NCI-H2196 (cell line): Measurements from ENCODE around the gene KLRG1.
A peak's percentile ranks its signal among the peaks of the same experiment; 100 is the strongest.

Source experiments
- DNase-seq: peaks from one replicate; lab custom pipeline; 2025; ENCODE audit not compliant: unreplicated experiment; lab: John Stamatoyannopoulos, UW

Gene KLRG1

DNA sequence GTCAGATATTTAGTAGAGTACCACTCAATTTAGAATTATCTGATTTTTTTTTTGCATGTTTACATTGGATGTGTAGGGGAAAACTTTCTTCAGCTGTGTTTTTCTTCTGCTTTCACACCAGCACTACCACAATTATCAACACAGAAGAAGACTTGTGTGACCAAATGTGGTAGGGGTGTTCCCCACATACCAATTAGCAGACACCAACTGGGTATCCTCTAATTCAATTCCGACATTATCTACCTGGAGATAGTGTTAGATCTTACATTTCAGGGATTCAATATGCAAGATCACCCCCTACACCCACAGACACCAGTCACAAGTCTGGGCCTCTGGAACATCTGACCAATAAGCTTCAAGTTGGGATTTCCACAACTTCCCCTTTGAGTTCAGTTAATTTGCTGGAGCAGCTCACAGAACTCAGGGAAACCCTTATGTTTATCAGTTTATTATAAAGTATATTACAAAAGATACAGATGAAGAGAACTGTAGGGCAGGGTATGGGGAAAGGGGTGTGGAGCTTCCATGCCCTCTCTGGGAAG, 4.1 kb upstream of the KLRG1 start:
- DNase-seq = no peak

DNA sequence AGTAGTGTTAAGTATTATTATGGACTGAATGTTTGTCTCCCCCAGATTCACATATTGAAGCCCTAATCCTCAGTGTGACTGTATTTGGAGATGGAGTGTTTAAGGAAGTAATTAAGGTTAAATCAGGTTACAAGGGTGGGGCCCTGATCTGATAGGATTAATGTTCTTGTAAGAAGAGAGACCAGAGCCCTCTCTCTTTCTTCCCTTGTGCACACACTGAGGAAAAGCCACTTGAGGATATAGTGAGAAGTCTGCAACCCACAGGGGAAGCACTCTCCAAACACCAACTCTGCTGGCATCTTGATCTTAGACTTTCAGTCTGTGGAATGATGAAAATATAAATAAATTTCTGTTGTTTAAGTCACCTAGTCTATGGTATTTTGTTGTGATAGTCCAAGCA, 2.2 kb upstream of the KLRG1 start:
- no peak for DNase-seq

DNA sequence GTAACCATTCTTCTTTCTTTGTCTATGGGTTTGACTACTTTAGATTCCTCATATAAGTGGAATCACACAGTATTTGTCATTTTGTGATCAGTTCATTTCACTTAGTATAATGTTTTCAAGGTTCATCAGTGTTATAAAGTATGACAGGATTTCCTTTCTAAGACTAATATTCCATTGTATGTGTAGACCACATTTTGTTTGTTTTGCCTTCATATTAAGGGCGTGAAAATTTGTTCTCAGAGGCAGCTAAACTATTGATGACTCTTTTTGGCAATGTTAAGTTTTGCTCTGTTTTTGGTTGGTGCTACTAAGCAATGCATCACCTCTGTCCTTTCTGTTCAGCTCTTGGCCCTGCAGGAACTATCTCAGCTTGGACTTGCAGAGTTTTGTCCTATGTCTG, 1.7 kb upstream of the KLRG1 start:
- DNase-seq = no peak

DNA sequence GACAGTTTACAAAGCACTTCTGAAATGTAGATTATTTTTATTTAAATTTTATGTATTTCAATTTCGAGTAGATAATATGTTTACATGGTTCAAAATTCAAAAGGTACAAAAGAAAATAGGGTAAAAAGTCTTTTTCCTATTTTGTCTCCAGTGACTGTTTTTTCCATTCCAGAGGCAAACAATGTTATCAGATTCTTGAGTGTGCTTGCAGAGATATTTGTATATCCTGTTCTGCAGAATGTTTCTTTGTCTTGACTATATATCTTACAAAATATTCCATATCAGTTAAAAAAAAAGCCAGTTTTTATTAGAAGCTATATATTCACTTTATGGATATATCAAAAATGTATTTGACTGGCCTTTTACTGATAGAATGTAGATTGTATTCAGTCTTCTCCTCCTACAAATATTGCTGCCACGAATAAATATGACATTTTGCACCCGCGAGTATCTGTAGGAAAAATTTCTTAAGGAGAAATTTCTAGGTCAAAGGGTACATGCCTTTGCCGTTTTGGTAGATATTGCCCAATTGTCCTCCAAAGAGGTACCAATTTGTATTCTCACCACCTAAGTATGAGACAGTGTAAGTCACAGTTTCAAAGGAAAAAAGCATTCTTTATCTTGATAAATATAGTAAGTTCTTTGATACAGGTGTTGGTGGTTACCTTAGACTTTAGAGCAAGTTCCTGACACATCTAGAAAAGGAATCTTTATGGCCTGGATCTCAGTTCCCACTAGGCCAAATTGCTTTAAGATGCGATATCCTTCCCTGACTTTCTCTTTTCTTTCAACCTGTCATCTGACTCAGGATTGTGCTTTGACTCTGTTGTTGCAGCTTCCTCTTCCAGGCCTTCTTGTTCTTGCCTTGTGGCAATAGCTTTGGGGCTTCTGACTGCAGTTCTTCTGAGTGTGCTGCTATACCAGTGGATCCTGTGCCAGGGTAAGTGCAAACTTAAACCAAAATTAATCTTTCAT, 2.3 kb downstream of the KLRG1 start:
- DNase-seq = no peak

DNA sequence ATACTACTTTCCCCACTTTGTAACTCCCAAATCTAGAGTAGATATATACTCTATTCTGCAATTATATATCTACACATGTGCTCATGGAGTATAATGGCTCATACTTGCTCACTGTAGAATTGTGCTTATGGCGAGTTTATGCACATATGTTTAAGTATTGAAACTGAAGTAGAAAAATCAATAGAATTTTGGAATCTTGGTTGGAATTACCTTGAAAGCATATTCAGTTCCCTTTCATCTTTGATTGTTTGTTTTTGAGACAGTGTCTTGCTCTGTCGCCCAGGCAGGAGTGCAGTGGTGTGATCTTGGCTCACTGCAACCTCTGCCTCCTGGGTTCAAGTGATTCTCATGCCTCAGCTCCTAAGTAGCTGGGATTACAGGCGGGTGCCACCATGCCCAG, 4.5 kb downstream of the KLRG1 start:
- no peak for DNase-seq

DNA sequence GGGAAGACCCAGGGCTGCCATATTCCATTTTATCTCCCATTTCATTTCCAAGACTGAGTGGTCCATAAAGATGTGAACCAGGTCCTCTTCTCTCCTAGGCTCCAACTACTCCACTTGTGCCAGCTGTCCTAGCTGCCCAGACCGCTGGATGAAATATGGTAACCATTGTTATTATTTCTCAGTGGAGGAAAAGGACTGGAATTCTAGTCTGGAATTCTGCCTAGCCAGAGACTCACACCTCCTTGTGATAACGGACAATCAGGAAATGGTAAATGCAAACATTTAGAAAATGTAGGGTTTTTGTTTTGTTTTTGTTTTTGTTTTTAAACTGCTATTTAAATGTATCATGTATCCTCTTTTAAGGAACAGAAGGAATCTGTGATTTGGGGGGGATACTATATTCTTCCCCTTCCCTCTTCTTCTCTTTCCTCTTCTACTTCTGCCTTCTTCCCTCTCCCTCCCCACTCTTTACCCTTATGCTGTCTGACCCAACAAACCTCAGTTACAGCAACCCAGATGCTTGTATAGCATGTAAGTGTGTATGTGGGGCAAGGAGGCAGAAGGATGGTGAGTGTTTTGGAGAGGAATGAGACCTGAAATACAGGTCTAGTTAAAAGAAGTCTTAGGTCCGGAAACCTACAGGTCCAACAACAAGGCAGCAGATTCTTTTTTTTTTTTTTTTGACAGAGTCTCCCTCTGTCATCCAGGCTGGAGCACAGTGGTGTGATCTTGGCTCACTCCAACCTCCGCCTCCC, 5.9 kb downstream of the KLRG1 start:
- DNase-seq = no peak

DNA sequence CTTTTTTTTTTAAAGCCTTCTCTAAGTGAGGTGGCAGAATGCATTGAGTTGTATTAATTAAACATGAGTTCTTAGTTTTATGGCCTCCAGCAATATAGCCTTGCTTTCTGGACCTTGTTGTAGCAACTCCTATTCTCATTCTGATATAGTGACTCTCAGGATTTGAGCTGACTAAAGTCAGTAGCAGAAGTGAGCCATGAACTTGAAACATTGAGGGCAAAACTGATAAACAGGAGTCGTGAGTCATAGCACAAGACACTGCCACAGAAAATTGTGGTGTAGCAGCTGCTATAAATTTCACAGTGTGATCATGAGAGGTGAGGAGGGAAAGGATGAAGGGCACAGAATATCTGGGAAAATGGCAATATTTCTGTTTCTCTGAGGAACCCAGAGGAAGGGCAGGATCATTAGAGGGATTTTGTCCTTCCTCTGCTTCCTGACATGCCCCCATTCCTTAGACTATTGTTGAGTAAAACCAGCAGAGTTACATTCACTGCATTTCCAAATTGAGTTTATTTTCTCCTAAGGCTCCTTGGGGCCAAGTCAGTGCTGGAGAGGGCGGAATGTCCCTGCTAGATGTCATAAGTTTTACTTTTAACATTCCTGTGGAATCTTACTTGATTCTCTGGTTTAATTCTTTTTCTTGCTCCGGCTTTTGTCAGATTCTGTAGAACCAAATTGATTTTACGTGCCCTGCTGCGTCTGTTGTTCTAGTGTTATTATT, 7.5 kb downstream of the KLRG1 start:
- no peak for DNase-seq

DNA sequence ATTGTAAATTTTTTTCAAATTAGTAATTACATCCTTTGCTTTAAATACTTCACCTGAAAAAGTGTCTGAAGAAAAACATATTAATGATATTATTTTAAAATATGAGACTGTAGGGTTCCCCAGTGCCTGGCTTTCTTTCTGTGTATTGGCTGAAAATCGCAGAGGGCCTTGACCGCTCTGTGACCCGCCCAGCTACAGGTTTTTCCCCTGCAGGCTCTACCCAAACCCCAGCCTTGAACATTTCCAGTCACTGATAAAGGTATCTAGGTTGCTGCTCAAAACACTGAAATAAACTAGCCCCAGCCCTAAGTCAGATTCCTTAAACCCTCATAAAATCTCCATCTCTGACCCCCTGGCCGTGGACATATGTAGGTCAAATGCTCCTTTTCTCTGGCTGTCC, 11.9 kb downstream of the KLRG1 start:
- no peak for DNase-seq

DNA sequence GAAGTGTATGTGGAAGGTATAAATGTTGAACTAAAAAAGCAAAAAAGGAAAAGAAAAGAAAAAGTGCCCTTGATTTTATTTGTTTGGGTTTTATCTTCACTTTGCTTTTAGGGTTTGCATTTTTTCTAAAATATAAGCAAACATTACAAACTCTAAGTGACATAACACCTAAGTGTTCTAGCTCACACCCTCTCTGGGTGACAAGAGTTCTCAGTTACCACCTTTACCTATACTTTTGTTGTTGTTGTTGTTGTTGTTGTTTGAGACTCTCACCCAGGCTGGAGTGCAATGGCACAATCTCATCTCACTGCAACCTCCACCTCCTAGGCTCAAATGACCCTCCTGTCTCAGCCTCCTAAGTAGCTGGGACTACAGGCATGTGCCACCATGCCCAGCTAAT, 13.0 kb downstream of the KLRG1 start:
- no peak for DNase-seq

DNA sequence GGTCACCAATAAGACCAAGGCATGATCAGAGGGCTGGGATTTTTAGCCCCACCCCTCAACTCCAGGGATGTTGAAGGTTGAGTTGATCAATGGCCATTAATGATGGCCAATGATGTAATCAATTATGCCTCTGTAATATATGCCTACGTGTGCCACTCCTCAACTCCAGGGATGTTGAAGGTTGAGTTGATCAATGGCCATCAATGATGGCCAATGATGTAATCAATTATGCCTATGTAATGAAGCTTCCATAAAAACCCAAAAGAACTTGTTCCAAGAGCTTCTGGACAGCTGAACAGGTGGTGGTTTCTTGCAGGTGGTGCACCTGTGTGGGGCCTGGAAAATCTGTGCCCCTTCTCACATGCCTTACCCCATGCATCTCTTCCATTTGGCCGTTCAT, 33.2 kb downstream of the KLRG1 start:
- no peak for DNase-seq

DNA sequence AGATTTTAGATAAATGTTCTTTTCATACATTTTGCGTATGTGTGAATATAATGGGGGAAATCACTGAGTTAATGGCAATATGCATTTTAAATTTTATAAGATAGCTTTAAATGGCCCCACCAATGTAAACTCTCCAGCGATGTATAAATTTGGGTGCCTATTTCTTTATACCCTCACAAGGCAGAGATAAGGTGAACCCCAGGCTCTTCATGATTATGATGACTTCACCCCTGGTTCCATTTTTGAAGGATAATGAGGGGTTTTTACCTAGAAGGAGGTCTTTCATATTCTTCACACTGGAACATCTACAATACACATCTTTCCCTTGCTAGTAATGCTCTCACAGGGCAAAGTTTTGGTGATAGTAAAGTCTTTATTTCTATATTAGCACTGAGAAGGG, 35.2 kb downstream of the KLRG1 start:
- no peak for DNase-seq

DNA sequence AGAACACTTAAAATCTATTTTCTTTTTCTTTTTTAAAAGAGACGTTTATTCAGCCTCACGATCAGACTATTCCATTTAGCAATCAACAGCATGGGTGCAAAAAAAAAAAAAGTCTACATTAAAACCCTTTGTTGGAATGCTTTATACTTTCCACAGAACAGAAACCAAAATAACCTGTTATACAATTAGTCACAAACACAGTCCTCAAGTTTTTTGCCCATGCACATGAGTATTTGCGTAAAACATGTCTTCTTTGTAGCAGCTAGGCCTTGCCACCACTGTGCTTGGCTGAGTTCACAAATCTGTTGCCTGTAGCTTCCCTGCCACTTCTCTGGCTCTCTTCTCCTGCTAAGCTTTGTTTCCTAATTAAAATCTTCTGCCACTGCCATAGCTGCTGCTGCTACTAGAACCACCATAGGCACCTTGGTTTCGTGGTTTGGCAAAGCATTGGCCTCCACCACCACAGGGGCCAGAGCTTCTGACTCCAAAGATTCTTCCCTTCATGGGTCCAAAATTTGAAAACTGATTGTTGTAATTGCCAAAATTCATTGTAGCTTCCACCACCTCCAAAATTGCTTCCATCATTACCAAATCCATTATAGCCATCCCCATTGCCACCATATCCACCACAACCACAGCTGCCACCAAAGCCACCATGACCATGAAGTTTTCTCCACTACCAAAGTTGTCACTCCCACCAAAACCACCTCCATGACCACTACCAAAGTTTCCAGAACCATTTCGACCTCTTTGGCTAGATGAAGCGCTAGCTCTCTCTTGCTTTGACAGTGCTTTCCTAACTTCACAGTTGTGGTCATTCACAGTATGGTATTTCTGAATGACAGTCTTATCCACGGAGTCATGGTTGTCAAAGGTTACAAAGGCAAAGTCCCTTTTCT, 38.1 kb downstream of the KLRG1 start:
- no peak for DNase-seq

DNA sequence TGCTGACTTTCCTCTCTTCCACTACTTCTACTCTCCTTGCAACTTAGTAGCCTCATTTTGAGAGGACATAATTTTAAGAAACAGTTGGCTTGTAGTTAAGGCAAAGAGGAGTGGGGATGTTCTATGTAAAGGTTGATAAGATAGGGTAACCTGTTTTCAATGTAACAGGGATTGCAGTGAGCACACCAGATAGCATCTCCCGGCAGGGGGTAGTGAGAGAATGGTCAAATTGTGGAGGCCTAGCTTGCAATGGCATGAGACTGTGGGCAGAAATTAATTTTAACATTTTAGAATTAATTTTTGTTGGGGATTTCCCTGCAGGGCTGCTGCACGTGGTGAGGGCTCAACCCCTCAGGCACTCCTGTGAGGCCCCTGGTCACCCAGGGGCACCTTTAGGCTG, 41.4 kb downstream of the KLRG1 start:
- DNase-seq = no peak

DNA sequence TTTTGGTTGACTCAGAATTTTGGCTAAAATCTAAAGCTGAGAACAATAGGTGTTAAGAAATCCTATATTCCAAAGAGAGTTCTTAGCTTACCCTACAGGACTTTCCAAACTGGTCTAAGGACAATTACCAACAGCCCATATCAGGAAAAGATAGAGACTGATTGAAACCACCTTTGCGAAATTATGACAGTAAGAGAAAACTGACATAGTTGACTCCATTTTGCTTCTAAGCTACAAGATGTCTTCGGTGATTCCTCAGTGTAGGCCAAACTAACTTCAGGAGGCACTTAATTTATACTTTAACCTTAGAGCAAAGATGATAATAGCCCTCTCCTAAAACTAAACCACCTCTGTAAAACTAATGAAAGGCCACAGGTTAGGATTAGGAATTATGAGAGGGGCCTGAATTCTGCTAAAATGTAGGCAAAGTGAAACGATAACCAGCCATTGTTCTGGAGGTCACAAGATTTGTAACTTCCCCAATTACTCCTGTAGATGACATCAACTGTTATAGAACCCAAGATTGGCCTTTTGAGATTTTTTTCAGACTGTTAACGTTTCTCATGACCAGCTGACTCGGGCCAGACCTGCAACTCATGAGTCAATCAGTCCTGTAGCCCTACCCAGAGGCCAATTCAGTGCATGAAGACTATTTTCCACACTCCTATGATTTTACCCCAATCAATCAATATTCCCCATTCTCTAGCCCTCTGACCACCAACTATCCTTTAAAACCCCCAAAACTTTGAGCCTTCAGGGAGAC, 43.0 kb downstream of the KLRG1 start:
- no peak for DNase-seq

DNA sequence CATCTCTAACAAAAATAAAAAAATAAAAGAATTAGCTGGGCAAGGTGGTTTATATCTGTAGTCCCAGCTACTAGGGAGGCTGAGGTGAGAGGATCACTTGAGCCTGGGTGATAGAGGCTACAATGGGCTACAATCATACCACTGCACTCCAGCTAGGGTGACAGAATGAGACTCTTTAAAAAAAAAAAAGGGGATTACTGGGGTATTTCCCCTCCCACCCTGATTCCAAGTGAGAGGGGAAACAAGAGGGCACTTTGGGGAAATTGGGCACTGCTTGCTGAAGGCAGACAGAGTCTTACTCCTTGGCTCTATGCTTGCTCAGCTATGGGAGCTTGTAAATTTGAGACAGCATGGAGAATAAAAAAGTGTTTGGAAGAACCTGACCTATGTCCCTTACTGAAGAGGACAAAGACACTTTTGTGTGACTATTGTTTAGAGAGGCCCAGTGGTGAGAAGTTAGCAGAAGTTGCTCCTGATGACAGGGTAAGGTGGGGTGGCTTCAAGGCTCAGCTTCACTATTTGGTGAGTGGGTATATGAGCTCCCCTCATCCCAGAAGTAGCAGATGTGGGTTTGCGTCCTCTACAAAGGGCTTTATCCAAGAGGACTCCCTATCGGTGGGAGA, 44.0 kb downstream of the KLRG1 start:
- no peak for DNase-seq

DNA sequence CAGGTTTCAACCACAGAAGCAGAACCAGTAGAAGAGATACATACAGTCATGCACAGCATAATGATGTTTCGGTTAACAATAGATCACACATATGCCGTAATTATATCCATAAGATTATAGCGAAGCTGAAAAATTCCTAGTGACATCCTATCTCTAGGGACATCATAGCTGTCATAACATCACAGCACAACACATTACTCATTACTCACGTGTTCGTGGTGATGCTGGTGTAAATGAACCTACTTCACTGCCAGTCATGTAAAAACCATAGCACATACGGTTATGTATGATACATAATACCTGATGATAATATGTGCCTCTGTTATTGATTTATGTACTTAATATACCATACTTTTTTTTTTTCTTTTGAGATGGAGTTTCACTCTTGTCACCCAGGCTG, 44.7 kb downstream of the KLRG1 start:
- DNase-seq = no peak

DNA sequence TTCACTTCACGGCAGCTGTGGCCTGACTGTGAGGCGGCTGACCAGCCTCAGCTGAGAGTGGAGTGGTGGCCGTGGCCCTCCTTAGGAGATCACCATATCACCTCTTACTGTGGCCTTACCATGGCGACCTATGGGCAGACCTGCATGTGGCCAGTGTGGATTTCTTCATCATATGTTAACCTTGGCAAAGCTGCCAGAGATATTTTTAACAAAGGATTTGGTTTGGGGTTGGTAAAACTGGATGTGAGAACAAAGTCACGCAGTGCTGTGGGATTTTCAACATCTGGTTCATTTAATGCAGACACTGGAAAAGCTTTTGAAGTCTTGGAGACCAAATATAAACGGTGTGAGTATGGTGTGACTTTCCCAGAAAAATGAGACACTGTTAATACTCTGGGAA, 46.9 kb downstream of the KLRG1 start:
- DNase-seq = no peak

DNA sequence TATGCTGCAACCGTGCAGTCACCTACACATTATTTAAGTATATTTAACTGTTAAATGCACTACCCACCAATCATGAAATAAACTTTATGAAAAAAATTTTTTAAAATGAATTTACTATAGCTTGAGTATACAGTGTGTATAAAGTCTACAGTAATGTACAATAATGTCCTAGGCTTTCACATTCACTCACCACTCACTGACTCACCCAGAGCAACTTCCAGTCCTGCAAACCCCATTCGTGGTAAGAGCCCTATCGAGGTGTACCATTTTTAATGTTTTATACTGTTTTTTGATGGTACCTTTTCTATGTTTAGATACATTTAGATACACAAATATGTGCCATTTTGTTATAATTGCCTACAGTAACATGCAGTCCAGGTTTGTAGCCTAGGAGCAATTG, 48.1 kb downstream of the KLRG1 start:
- no peak for DNase-seq

DNA sequence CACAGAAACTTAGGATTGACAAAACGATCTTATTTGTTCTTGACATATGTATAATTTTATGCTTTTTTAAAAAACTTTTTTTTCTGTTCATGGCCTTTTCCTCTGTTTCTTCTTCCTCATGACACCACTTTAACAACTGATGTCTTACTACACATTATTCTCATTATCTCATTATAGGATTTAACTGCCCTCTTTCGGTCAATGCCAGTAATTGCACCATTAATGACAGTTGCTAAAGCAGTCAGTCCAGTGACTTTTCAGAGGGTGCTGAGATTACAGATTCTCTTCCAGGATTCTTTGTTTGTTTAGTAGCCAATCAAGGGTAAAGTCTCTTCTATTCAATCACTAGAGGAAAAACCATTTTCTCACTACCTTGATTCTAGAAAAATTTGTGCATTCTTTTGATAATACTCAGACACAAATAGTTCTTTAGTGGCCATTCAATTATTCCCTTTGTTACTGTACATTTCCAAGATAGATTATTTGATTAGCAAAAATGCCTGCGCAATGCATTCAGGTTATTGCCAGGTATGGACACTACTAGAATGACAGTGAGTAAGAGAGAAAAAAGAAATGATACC, 50.1 kb downstream of the KLRG1 start:
- peak; percentile 19 for DNase-seq
